ENCODE data around the gene SCN5A. TPM values are rescaled to one million over a fixed set of nuclear protein-coding genes. Genes with fewer than 3 reads are reported as not detected.

The SCN5A gene
- total RNA-seq, 1 experiment from 2014 or later: 11.5 TPM

DNA sequence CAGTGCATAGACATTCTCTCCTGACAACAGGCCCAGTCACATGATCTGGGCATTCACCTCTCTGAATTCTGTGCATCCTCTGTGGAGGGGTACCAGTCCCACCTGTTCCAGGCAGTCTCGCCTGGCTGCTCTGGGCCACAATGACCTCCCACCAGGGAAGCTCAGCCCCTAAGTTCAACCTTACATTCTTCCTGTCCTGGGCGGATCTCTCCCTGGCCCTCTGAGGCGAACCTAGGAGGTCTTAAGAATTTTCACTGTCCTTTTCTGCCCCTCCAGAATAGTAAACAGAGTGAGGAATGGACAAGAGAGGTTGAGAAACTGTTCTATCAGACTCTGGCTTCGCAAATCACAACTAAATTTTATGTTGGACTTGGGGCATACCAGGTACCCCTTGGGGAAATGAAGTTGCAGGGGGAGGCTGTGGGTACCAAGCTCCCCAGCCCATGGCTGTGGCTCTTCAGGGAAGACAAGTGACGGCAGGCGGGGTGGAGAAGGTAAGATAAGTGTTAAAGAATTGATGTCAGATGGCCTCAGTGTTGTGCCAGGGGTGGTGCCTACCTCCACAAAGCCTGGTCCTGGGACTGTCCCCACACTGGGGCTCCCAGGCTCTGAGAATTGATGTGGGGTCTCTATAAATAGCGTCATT, 5.3 kb downstream of the SCN5A start:
- no peak for ATAC-seq
- no peak overlapping the region for H3K4me3 ChIP-seq (replicated peaks in 1 of 2; ENCODE audit: low read depth in 1 of 2, low read length in 2 of 2)
- no peak overlapping the region for H3K9ac ChIP-seq (ENCODE audit: low read length)
- no TSS peak for BruUV-seq (replicated peaks)
- no peak overlapping the region for H3K27ac ChIP-seq (ENCODE audit: low read depth, low read length)
- ChIA-PET CTCF (no interaction called here), POLR2A (no interaction called here), RAD21 (ENCODE audit: low non-redundant PET in 1 of 2, low total read pairs in 2 of 2, uncharacterized antibody in 2 of 2, unreplicated experiment in 2 of 2) (no interaction called here)
- no peak for TF ChIP-seq POLR2AphosphoS5 (IDR thresholded peaks at IDR 0.05; ENCODE audit: low read depth, low read length)
- no peak for TF ChIP-seq SRF (IDR thresholded peaks at IDR 0.05; ENCODE audit: low read depth)
- no peak for TF ChIP-seq RAD21 (IDR thresholded peaks at IDR 0.05; ENCODE audit: low read depth)
- peaks cover 6 to 13% of the 10 kb centered on the region in 2 experiments; a peak in 3 of 4 replicates for H3K4me1 ChIP-seq (ENCODE audit: control insufficient read depth in 1 of 2, insufficient read depth in 2 of 2, low read length in 2 of 2)
- no peaks in the 10 kb centered on the region for H3K9me2 ChIP-seq (ENCODE audit: insufficient read depth)
- no peak for DNase-seq (ENCODE audit: low read depth, low spot score)
- H3K79me2 ChIP-seq (ENCODE audit: insufficient read depth, low read length): no peaks in the 10 kb centered on the region
- H3K36me3 ChIP-seq (ENCODE audit: control insufficient read depth in 1 of 2, insufficient read depth in 2 of 2, low read length in 2 of 2): no peaks in the 10 kb centered on the region
- H3K9me3 ChIP-seq (ENCODE audit: control insufficient read depth in 1 of 2, insufficient read depth in 1 of 2, low read depth in 1 of 2, low read length in 2 of 2): no peaks in the 10 kb centered on the region
- H2AFZ ChIP-seq (ENCODE audit: low read depth, low read length, poor library complexity, severe bottlenecking): no peak overlapping the region
- intact Hi-C loops (cut with micrococcal nuclease): no loop called here
- no peak overlapping the region for H3K4me2 ChIP-seq (ENCODE audit: low read length)
- no peaks in the 10 kb centered on the region for H4K20me1 ChIP-seq (ENCODE audit: insufficient read depth)
- no peaks in the 10 kb centered on the region for H3K27me3 ChIP-seq (ENCODE audit: insufficient read depth, low read length)

GRCh38 chr3:38643592-38643991, 5.9 kb downstream of the SCN5A start:
- ChIA-PET CTCF (interaction anchor here (1.1 kb wide), 1 partner anchor 15 kb away, joined by 3 read pairs; no protein-coding TSS in a partner anchor), POLR2A (no interaction called here), RAD21 (ENCODE audit: low non-redundant PET in 1 of 2, low total read pairs in 2 of 2, uncharacterized antibody in 2 of 2, unreplicated experiment in 2 of 2) (no interaction called here)
- peaks cover 1 to 8% of the 10 kb centered on the region in 2 experiments; a peak in 3 of 4 replicates for H3K4me1 ChIP-seq (ENCODE audit: control insufficient read depth in 1 of 2, insufficient read depth in 2 of 2, low read length in 2 of 2)
- ATAC-seq (no peak), DNase-seq (ENCODE audit: low read depth, low spot score) (no peak)
- no peak overlapping the region for H3K4me2 ChIP-seq (ENCODE audit: low read length)
- intact Hi-C loops (cut with micrococcal nuclease): no loop called here
- no peaks in the 10 kb centered on the region for H3K9me2 ChIP-seq (ENCODE audit: insufficient read depth)
- H2AFZ ChIP-seq (ENCODE audit: low read depth, low read length, poor library complexity, severe bottlenecking): no peak overlapping the region
- H3K27me3 ChIP-seq (ENCODE audit: insufficient read depth, low read length): no peaks in the 10 kb centered on the region
- no peaks in the 10 kb centered on the region for H3K79me2 ChIP-seq (ENCODE audit: insufficient read depth, low read length)
- H3K9ac ChIP-seq (ENCODE audit: low read length): no peak overlapping the region
- no peaks in the 10 kb centered on the region for H3K9me3 ChIP-seq (ENCODE audit: control insufficient read depth in 1 of 2, insufficient read depth in 1 of 2, low read depth in 1 of 2, low read length in 2 of 2)
- H3K27ac ChIP-seq (ENCODE audit: low read depth, low read length): no peak overlapping the region
- TF ChIP-seq REST (IDR thresholded peaks at IDR 0.05; ENCODE audit: low read depth) (no peak), ZNF274 (IDR thresholded peaks at IDR 0.05; ENCODE audit: low read depth, low read length) (no peak), ELF1 (IDR thresholded peaks at IDR 0.05; ENCODE audit: borderline replicate concordance, low read depth) (no peak), SRF (IDR thresholded peaks at IDR 0.05; ENCODE audit: low read depth) (no peak), EZH2phosphoT487 (IDR thresholded peaks at IDR 0.05; ENCODE audit: borderline replicate concordance) (no peak), FOSL1 (IDR thresholded peaks at IDR 0.05; ENCODE audit: low read depth) (no peak), RAD21 (IDR thresholded peaks at IDR 0.05; ENCODE audit: low read depth) (no peak), EGR1 (IDR thresholded peaks at IDR 0.05; ENCODE audit: low read depth) (no peak), JUND (IDR thresholded peaks at IDR 0.05) (no peak), TCF7L2 (IDR thresholded peaks at IDR 0.05; ENCODE audit: borderline replicate concordance, extremely low read depth, insufficient read depth, insufficient read length) (no peak)
- no peaks in the 10 kb centered on the region for H3K36me3 ChIP-seq (ENCODE audit: control insufficient read depth in 1 of 2, insufficient read depth in 2 of 2, low read length in 2 of 2)
- no peak overlapping the region for H3K4me3 ChIP-seq (replicated peaks in 1 of 2; ENCODE audit: low read depth in 1 of 2, low read length in 2 of 2)
- no TSS peak for BruUV-seq (replicated peaks)
- no peaks in the 10 kb centered on the region for H4K20me1 ChIP-seq (ENCODE audit: insufficient read depth)
